Measurements from ENCODE around the gene PATZ1. TPM values are rescaled to one million over a fixed set of nuclear protein-coding genes. Genes with fewer than 3 reads are reported as not detected.
A peak's percentile ranks its signal among the peaks of the same experiment; 100 is the strongest.
"Not testable (repeated sequence)": the region's sequence is repeated elsewhere in the genome, so short reads cannot be mapped to it uniquely, and the experiment has no call there.

PATZ1 gene, protein sequence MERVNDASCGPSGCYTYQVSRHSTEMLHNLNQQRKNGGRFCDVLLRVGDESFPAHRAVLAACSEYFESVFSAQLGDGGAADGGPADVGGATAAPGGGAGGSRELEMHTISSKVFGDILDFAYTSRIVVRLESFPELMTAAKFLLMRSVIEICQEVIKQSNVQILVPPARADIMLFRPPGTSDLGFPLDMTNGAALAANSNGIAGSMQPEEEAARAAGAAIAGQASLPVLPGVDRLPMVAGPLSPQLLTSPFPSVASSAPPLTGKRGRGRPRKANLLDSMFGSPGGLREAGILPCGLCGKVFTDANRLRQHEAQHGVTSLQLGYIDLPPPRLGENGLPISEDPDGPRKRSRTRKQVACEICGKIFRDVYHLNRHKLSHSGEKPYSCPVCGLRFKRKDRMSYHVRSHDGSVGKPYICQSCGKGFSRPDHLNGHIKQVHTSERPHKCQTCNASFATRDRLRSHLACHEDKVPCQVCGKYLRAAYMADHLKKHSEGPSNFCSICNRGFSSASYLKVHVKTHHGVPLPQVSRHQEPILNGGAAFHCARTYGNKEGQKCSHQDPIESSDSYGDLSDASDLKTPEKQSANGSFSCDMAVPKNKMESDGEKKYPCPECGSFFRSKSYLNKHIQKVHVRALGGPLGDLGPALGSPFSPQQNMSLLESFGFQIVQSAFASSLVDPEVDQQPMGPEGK
- total RNA-seq, result 9.7 TPM
- long read RNA-seq, transcript PATZ1-201 (3 exons, 2,516 nt), result major isoform, 5 of 11 reads
- long read RNA-seq, partial matches to known transcripts, result 0 of 11 reads
- long read RNA-seq, other reads (novel, unspliced or antisense), result 0 of 11 reads

DNA sequence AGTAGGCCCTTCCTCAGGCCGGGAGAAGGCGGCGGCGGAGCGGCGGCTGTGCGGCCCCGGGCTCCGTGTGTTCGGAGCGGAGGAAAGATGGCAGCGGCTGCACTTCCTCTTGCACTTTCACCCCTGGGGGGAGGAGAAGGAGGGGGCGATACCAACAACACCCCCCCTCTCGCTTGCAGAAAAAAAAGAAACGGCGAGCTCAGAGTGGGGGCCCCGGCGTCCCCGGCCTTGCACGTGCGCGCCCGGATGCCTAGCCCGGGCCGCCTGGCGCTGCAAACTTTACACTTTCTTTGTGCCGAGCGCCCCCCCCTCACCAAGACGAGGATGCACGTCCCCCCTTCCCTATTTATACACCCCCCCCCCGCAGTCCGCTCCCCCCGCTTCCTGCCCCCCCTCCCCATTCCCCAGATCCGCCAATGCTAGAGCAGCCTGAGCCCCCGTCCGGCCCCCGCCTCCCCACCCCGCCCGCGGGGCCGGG lies at the start of gene PATZ1:
TSS of gene PATZ1 (minus strand) at position 92 of the 478 bp plus-strand sequence. CDS start 744 bp downstream, outside the sequence.
- ATAC-seq (peak; percentile 28), DNase-seq (ENCODE audit: missing footprints) (no peak)
- intact Hi-C loops (cut with DNase I), result loop anchor here (1.0 to 5.0 kb wide), 2 partner anchors 53 to 54 kb away; partner anchors contain the start of genes DRG1 and PIK3IP1

DNA sequence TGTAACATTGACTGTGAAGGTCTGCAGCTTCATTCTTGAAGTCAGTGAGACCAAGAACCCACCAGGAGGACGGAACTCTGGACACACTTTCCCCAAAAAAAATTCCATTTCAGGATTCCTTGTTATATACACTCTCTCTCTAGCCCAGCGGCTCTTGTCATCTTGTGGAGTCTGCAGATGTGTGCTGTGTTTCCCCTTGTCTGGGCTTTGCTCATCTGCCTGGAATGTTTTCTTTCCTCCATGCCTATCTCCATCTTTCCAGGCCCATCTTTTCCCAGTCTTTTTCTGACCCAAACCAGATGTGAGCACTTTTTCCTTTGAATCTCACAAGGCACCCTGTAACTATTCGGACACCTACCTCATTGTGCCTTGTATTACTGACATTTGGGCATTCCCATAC lies 48.2 kb upstream of the PATZ1 start:
- ATAC-seq (no peak), DNase-seq (ENCODE audit: missing footprints) (no peak)
- intact Hi-C loops (cut with DNase I), result no loop called here

DNA sequence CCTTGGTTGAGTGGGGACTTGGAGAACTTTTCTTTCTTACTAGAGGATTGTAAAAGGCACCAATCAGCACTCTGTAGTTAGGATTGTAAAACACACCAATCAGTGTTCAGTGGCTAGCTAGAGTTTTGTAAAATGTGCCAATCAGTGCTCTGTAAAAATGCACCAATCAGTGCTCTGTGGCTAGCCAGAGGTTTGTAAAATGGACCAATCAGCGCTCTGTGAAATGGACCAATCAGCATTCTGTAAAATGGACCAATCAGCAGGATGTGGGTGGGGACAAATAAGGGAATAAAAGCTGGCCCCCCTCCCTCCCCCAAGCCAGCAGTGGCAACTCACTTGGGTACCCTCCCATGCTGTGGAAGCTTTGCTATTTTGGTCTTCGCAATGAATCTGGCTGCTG lies 47.7 kb upstream of the PATZ1 start:
- ATAC-seq (no peak), DNase-seq (ENCODE audit: missing footprints) (no peak)
- intact Hi-C loops (cut with DNase I), result no loop called here

DNA sequence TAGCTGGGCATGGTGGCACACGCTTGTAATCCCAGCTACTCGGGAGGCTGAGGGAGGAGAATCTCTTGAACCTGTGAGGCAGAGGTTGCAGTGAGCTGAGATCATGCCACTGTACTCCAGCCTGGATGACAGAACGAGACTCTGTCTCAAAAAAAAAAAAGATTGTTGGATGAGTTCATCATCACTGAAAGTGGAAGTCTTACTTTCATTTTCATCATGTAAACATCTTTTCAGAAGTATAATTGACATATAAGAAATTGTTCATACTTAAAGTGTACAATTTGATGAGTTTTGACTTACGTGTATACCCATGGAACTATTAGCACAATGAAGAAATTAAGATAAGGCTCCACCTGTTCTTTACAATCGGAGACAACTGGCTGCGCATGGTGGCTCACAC lies 32.5 kb upstream of the PATZ1 start:
- DNase-seq (ENCODE audit: missing footprints); intact Hi-C loops (cut with DNase I); ATAC-seq: not testable (repeated sequence)

DNA sequence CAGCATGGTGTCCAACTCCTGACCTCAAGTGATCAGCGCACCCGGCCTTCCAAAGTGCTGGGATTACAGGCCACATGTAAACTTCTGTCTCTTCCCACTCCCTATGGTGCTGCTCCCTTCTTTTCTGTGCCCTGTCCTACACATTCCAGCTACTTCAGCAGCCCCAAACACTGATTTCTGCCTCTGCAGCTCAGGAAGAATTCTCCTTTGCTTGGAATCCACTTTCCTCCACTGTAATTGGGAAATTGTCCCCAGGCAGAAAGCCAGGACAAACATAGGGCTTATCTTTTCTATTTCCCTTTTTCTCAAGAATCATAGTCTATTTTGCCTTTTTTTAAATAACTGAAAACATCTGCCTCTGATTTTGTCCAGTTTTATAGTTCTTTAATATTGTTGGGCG lies 32.0 kb upstream of the PATZ1 start:
- DNase-seq (ENCODE audit: missing footprints) (no peak), ATAC-seq (peak; percentile 62)
- intact Hi-C loops (cut with DNase I), result no loop called here

DNA sequence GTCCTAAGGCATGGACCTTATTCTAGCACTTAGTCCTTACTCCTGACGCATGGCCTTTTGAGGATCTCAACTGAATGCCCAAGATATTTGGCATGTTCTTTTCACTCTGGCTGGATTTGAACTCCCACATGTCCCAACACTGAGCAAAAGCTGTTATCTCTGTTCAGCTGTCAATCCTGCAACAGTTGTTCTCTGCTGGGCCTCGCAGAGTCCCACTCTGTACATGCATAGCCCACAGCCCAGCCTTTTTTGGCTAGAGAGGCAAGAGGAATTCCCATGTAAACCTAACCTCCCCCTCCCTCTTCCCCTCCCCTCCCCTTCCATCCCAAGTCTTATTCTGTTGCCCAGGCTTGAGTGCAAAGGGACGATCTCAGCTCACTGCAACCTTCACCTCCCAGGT lies 31.5 kb upstream of the PATZ1 start:
- DNase-seq (ENCODE audit: missing footprints), result no peak
- intact Hi-C loops (cut with DNase I), result no loop called here
- ATAC-seq, result peak; percentile 87

DNA sequence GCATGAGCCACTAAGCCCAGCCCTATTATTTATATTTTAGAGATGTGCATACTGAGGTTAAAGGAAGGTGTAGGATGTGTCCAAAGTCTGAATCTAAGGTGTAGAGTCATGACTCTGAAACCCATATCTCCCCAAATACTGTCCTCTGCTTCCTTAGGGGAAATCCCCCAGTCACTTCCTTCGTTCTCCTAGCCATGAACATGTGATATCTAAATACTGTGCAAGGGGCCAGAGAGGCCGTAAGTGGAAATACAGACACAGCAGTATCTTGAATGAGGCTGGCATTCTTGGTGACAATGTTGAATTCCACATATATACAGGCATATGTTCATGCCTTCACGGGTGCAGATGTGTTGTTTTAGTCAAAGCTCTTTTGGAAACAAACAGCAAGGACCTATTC lies 21.3 kb upstream of the PATZ1 start:
- intact Hi-C loops (cut with DNase I), result no loop called here

DNA sequence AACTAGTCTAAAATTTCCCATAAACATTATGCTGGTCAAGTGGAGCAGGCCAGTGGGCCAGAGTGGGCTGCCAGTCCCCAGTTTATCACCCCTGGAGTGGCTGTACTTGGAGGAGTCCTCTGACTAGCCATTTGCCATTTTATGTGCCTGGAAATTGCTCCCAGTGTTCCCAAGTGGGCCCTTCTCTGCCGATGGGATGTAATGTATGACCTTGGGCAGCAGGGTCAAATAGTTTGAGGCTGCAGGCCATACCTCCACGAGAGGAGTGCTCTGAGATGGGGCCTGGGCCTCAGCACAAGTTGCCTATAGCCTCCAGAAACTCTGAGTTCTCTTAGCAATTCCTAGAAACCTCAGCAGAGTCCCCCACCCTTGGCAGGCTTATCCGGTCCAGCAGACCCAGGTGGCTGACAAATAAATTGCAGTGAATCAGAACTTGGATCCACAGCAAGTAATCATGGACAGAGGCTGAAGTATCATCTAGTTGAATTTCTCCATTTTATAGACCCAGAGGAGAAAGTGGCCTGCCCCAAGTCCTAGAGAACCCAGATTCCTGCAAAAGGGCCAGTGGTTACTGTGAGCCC lies 17.8 kb upstream of the PATZ1 start:
- no peak for DNase-seq (ENCODE audit: missing footprints)
- intact Hi-C loops (cut with DNase I), result no loop called here
- no peak for ATAC-seq

More for the DNA sequence above, 21.3 kb upstream of the PATZ1 start:
- DNase-seq (ENCODE audit: missing footprints) (no peak), ATAC-seq (no peak)

DNA sequence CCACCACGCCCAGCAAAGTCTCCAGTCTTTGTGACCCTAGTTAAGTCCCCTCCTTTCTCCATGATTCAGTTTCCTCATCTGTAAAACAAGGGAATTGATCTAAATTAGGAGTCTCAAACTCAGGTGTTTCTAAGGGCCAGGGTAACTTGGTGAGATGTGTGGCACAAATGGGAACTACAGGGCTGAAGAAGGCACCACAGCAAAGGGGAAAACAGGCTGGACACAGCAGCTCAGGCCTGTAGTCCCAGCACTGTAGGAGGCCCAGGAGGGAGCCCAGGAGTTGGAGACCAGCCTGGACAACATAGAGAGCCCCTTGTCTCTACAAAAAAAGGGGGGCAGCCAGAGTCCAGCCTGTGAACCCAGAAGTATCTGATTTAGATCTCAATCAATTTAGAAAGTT lies 15.6 kb upstream of the PATZ1 start:
- intact Hi-C loops (cut with DNase I), result no loop called here
- no peak for DNase-seq (ENCODE audit: missing footprints)
- no peak for ATAC-seq

DNA sequence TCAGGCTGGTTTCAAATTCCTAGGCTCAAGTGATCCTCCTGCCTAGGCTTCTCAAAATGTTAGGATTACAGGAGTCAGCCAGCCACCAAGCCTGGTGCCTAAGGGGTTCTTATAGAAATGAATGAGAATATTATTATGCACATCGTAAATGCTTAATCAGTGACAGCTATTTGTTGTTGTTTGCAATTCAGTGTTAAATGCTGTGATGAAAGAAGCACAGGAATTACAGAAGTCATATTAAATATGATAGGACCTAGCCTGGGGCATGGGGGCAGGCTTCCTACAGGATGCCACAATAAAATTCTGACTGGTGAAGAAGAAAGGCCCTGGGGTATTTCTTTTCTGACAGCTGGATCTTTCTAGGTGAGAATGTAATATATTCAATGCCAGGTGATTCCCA lies 13.9 kb upstream of the PATZ1 start:
- intact Hi-C loops (cut with DNase I), result no loop called here
- DNase-seq (ENCODE audit: missing footprints) (no peak), ATAC-seq (no peak)

DNA sequence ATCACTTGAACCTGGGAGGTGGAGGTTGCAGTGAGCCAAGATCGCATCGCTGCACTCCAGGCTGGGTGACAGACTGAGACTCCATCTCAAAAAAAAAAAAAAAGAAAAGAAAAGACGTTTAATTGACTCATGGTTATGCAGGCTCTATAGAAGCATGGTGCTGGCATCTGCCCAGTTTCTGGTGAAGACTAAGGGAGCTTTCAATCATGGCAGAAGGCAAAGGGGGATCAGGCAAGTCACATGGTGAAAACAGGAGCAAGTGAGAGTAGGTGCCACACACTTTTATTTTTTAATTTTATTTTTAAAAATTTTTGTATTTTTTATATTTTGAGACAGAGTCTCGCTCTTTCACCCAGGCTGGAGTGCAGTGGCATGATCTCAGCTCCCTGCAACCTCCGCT lies 8.4 kb upstream of the PATZ1 start:
- ATAC-seq, result no peak

DNA sequence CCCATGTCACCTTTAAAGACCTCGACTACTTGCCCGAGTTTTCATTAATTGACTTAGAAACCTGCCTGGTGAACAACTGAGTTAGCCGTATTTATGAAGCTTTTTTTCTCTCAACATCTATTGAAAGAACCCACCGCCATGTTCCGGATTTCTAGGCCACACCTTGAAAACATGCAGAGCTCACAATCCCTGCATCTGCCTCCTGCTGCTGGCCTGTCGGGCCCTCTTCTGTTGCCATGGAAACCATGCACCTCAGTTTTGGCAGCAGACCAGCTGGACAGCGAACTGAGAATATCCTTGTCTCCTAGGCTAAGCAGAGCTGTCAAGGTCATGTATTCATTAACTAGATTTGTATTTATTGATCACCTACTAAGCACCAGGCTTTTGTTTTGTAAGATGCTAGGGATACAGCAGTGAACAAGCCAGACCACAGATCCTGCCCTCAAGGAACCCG lies 4.3 kb upstream of the PATZ1 start:
- ATAC-seq (no peak), DNase-seq (ENCODE audit: missing footprints) (no peak)
- intact Hi-C loops (cut with DNase I), result no loop called here

More for the DNA sequence above, 8.4 kb upstream of the PATZ1 start:
- no peak for DNase-seq (ENCODE audit: missing footprints)
- intact Hi-C loops (cut with DNase I), result no loop called here

DNA sequence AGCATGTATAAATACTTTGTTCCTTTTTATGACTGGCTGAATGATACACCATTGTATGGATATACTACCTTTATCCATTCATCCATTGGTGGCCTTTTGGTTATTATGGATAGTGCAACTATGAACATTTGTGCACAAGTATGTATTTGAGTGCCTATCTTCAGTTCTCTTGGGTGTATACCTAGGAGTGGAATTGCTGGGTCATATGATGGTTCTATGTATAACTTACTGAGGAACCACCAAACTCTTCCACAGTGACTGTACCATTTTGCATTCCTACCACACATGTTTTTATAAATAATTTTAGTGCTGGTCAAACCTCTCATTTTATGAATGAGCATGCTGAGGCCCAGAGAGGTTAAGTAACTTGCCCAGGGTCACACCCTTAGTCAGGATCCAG lies 3.8 kb upstream of the PATZ1 start:
- DNase-seq (ENCODE audit: missing footprints) (no peak), ATAC-seq (no peak)
- intact Hi-C loops (cut with DNase I), result loop anchor here (5.0 kb wide), 1 partner anchor 58 kb away; the partner anchor contains the start of gene PIK3IP1

DNA sequence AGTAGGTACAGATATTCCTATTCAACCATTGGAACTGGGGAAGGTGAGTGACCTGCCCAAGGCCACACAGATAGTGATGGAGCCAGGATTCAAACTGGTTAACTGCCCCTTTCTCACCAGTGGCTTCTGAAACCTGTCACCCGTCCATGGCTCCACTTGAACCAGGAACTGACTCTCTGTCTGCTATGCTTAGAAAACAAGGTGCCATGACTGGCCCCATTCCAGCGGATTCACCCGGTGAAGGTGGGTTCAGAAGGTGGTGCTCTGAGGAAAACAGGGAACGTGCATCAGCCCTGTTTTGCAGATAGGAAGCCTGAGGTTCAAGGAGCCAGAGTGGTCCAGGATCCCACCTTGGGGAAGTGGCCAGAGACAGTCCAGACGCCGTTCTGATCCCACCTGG lies 2.6 kb upstream of the PATZ1 start:
- intact Hi-C loops (cut with DNase I), result loop anchor here (5.0 kb wide), 1 partner anchor 56 kb away; the partner anchor contains the start of gene PIK3IP1
- no peak for DNase-seq (ENCODE audit: missing footprints)
- no peak for ATAC-seq

DNA sequence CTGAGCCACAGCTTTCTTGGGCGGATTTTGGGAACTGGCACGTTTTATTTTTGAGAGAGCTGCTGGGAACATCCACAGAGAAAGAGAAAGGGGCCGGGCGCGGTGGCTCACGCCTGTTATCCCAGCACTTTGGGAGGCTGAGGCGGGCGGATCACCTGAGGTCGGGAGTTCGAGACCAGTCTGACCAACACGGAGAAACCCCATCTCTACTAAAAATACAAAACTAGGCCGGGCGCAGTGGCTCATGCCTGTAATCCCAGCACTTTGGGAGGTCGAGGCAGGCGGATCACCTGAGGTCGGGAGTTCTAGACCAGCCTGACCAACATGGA lies 1.8 kb upstream of the PATZ1 start:
- DNase-seq (ENCODE audit: missing footprints); ATAC-seq: not testable (repeated sequence)
- intact Hi-C loops (cut with DNase I), result loop anchor here (5.0 kb wide), 1 partner anchor 56 kb away; the partner anchor contains the start of gene PIK3IP1

DNA sequence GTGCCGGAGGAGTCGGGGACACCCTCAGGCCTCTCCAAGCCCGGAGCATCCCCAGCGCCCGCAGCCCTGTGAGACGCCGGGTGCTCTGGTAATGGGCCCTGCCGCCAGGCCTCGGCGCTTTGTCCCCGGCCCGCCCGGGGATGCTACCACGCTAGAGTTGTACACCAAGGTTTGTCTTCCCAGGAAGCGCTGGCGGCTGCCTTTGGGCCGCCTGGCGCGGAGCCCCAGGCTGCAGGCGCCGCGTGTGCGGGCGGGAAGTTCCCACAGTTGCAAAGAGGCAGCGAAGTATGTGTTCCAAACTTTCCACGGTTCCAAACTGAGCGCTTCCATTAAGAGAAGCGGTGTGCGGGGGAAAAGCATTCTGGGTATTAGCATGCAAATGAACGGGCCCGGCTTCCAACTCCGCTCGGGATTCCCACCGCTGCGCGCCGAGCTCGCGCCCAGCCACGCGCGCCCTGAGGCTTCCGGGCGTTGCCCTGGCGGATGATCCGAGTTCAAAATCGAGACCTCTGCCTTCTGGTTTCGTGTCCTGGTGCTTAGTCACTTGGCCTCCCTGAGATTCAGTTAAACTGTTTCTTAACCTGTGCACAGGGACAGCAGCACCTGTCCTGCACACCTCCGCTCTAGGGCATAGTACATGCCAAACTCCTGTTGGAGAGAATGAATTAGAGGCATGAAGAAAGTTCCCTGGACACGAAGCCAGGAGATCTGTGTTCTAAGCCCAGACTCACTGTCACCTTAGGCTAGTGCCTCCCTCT lies 1.3 kb upstream of the PATZ1 start:
- intact Hi-C loops (cut with DNase I), result loop anchor here (5.0 kb wide), 1 partner anchor 55 kb away; the partner anchor contains the start of gene PIK3IP1
- peak; percentile 61 for ATAC-seq
- DNase-seq (ENCODE audit: missing footprints), result peak; percentile 86

DNA sequence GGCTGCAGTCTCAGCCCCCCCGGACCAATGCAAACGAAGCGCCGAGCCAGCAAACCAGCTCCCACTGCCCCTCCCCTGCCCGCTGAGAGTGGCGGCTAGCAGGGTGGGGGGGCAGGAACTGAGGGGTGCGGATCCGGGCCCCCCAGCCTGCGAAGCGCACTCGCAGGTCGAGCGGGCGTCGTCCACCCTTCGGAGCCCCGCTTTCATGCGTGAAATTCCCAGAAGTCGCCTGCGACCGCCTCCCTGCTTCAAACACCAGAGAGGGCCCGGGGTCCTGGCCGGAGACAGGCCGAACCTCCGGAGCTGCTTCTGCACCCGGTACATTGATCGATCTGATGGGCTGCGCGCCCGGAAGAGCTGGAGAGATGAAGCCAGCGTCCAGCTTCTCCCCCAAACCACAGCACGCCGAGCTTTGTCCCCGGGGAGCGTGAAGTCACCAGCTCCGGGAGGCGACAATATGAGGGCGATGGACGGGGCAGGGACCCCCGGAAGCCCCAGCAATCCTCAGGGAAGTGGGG lies 646 bp upstream of the PATZ1 start:
- ATAC-seq, result peak; percentile 12
- intact Hi-C loops (cut with DNase I), result loop anchor here (1.0 to 5.0 kb wide), 2 partner anchors 53 to 54 kb away; partner anchors contain the start of genes DRG1 and PIK3IP1
- DNase-seq (ENCODE audit: missing footprints), result peak; percentile 80
